Fibroblast of lung (primary cell): ENCODE measurements around the gene TMEM132C.

Source experiments
- CTCF ChIP-seq, 2 donors: IDR thresholded peaks in 1 of 2; conservative IDR thresholded peaks in 1 of 2; 1 replicate in 1 of 2; 2 replicates in 1 of 2; pipeline ENCODE4 v1.5.1; 2011 to 2012; ENCODE audit warnings: low read length in 2 of 2, control low read depth in 1 of 2, inconsistent platforms in 1 of 2, low read depth in 1 of 2, mild to moderate bottlenecking in 1 of 2
- EZH2 ChIP-seq: IDR thresholded peaks from 2 replicates; pipeline ENCODE4 v1.5.1; 2012; ENCODE audit warnings: low read length, control low read depth, mild to moderate bottlenecking; ENCODE audit errors: missing control alignments

GRCh38 chr12:128444598-128444997 is 177.6 kb downstream of the TMEM132C start:
- TF ChIP-seq CTCF (conservative IDR thresholded peaks at IDR 0.05 in 1 of 2, IDR thresholded peaks at IDR 0.05 in 1 of 2; ENCODE audit: low read depth in 1 of 2, low read length in 2 of 2), result no peak
- TF ChIP-seq EZH2, result no peak
